ENCODE data around the gene ORMDL3.

ORMDL3 gene

DNA sequence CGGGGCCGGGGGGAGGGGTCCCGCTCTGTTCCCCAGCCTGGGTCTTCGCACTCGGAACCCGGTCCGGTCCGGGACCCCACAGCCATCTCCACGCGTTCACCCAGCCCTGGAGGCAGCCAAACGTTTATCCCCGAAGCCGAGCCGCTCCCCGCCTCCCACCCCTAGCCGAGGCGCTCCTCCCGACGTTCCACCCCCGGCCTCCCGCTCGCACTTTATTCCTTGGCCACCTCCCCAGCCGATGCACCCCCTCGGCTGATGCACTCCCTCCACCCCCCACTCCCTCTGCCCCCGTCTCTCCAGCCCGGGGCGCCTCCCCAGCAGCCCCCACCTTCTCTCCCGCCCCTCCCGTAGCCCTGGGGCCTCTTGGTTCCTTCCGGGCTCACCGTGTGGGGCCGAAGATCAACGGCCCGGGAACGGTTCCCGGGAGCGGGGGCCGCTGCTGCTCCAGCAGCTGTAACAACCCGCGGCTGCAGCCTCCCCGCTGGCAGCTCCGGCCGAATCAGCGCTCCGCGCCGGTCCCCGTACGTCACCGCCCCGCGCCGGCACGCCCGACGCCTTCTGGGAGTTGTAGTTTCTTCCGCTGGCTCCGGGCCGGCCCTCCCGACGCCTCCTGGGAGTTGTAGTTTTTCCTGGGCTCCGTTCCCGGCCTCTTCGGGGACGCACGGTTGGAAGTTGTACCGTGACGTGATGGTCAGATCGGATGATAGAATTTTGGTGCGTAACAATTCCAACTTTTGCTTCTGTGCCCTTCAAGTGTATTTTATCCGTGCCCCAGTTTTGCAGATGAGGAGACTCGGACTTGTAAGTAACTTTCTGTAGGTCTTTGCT is at the start of gene ORMDL3, which contains the start of gene LRRC3C:
Gene ORMDL3, minus strand, starts transcription at position 501 of the 828 bp plus-strand sequence. CDS start 3,398 bp downstream, outside the sequence.
Gene LRRC3C, plus strand, starts transcription at position 632 of the 828 bp plus-strand sequence. CDS start 13,792 bp downstream, outside the sequence.
- intact Hi-C loops (cut with DNase I; ENCODE audit: low total_unique reads), result no loop called here

DNA sequence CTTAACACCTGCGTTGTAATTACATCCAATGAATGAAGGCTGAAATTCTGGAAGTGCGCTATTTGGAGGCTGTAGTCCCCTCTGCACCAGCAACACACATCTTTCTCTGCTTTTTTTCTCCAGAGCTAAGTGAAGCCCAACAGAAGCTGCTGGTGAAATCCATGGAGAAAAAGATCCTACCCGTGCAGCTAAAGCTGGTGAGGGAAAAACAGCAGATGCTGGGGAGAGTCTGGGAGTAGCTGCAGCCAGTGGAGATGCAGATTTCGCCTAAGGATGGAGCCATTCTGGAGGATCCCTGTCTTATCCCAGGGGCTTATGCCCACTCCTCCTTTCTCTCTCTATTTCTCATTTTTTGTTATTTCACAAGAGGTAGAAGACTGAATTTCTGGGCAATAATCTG is 48.4 kb upstream of the ORMDL3 start:
- DNase-seq, result no peak
- TF ChIP-seq, protein P1, sequence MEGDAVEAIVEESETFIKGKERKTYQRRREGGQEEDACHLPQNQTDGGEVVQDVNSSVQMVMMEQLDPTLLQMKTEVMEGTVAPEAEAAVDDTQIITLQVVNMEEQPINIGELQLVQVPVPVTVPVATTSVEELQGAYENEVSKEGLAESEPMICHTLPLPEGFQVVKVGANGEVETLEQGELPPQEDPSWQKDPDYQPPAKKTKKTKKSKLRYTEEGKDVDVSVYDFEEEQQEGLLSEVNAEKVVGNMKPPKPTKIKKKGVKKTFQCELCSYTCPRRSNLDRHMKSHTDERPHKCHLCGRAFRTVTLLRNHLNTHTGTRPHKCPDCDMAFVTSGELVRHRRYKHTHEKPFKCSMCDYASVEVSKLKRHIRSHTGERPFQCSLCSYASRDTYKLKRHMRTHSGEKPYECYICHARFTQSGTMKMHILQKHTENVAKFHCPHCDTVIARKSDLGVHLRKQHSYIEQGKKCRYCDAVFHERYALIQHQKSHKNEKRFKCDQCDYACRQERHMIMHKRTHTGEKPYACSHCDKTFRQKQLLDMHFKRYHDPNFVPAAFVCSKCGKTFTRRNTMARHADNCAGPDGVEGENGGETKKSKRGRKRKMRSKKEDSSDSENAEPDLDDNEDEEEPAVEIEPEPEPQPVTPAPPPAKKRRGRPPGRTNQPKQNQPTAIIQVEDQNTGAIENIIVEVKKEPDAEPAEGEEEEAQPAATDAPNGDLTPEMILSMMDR (IDR thresholded peaks at IDR 0.05), result no peak
- Histone ChIP-seq H3K36me3 (no peaks in the 10 kb centered on the region), H3K4me3 (no peak overlapping the region), H3K27ac (no peak overlapping the region), H3K9me3 (no peaks in the 10 kb centered on the region), H3K4me1 (peaks cover 0 to 10% (median 7%) of the 10 kb centered on the region in 4 donors), H3K27me3 (peaks cover 0 to 47% of the 10 kb centered on the region in 2 donors)
- intact Hi-C loops (cut with DNase I; ENCODE audit: low total_unique reads), result loop anchor here (10.0 kb wide), 1 partner anchor 221 kb away; no protein-coding TSS in a partner anchor

More for the DNA sequence above, at the start of gene ORMDL3, which contains the start of gene LRRC3C:
- Histone ChIP-seq H3K27me3 (no peaks in the 10 kb centered on the region), H3K36me3 (peaks cover 7 to 21% (median 19%) of the 10 kb centered on the region in 3 donors), H3K27ac (peak within 1 kb of the TSS; percentile 95 to 97), H3K9me3 (no peaks in the 10 kb centered on the region), H3K4me1 (peaks cover 0 to 52% (median 32%) of the 10 kb centered on the region in 4 donors), H3K4me3 (peak within 1 kb of the TSS; percentile 88 to 96)
- peak; percentile 88 to 97 for DNase-seq
- TF ChIP-seq, protein P1 (IDR thresholded peaks at IDR 0.05), result peak in 1 of 2 experiments; percentile 6

GRCh38 chr17:39974433-39974832 is 47.0 kb upstream of the ORMDL3 start:
- Histone ChIP-seq H3K27ac (no peak overlapping the region), H3K4me1 (peaks cover 0 to 2% (median under 1%) of the 10 kb centered on the region in 4 donors), H3K4me3 (no peak overlapping the region), H3K27me3 (peaks cover 0 to 50% of the 10 kb centered on the region in 2 donors), H3K36me3 (no peaks in the 10 kb centered on the region), H3K9me3 (no peaks in the 10 kb centered on the region)
- TF ChIP-seq, protein P1 (IDR thresholded peaks at IDR 0.05), result no peak
- no peak for DNase-seq
- intact Hi-C loops (cut with DNase I; ENCODE audit: low total_unique reads), result loop anchor here (10.0 kb wide), 1 partner anchor 220 kb away; no protein-coding TSS in a partner anchor

DNA sequence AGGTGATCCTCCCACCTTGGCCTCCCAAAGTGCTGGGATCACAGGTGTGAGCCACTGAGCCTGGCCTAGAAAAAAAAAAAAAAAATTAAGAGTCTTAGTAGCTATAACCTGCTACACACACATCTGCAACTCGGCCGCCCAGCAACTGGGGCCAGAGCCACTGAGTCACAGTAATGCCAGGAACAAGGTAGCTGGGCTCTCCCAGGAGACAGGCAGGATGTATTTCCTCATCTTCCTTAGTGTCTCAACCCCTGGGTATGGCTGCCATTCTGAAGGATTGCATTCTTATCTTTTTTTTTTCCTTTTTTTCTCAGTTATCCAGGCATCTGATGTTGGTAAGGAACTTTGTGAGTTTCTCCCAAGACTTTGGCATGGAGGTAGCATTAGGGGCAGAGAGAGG is 46.1 kb upstream of the ORMDL3 start:
- no peak overlapping the region for H3K27ac ChIP-seq
- intact Hi-C loops (cut with DNase I; ENCODE audit: low total_unique reads), result loop anchor here (10.0 kb wide), 1 partner anchor 219 kb away; no protein-coding TSS in a partner anchor
- TF ChIP-seq, protein P1 (IDR thresholded peaks at IDR 0.05), result no peak
- H3K36me3 ChIP-seq, result no peaks in the 10 kb centered on the region
- no peak overlapping the region for H3K4me3 ChIP-seq
- peaks cover 0 to 48% of the 10 kb centered on the region in 2 donors for H3K27me3 ChIP-seq
- DNase-seq, result no peak
- no peaks in the 10 kb centered on the region for H3K4me1 ChIP-seq
- no peaks in the 10 kb centered on the region for H3K9me3 ChIP-seq

- Histone ChIP-seq H3K27ac (no peak overlapping the region), H3K36me3 (no peaks in the 10 kb centered on the region)
- intact Hi-C loops (cut with DNase I; ENCODE audit: low total_unique reads), result loop anchor here (10.0 kb wide), 1 partner anchor 217 kb away; no protein-coding TSS in a partner anchor
Observed at GRCh38 chr17:39972271-39972670, 44.9 kb upstream of the ORMDL3 start.

More at GRCh38 chr17:39972271-39972670, 44.9 kb upstream of the ORMDL3 start:
- TF ChIP-seq, protein P1 (IDR thresholded peaks at IDR 0.05), result no peak
- Histone ChIP-seq H3K9me3 (no peaks in the 10 kb centered on the region), H3K4me1 (no peaks in the 10 kb centered on the region), H3K4me3 (no peak overlapping the region), H3K27me3 (peaks cover 0 to 42% of the 10 kb centered on the region in 2 donors)
- no peak for DNase-seq

Measured in tibial artery (tissue), 4 donors.